ENCODE results near the gene AMOTL1. TPM values are rescaled to one million over a fixed set of nuclear protein-coding genes. Genes with fewer than 3 reads are reported as not detected.

Gene AMOTL1
- total RNA-seq, 4 donors from 2014 or later, result 32.0 to 67.6 (median 56.8) TPM

DNA sequence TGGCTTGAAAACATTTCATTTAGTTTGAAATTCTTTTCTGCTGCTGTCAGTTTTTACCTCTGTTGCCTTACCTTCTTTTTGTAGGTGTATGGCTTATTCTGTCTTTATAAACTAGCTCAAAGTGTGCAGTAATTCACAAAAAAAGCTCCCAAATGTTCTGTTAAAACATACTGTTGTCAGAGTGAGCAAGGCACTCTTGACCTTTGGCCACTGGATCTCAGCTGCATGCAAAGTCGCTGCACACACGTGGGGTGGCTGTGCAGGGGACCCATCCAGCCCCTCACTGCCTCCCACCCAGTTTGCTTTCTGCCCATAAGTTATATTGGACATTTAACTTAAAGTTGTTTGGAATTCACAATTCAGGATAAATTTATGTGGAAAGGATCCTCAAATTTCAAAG is 92.2 kb downstream of the AMOTL1 start:
- DNase-seq (ENCODE audit: low spot score), result no peak
- ATAC-seq (ENCODE audit: low FRiP score), result no peak
- TF ChIP-seq CTCF (IDR thresholded peaks at IDR 0.05), result no peak

- DNase-seq (ENCODE audit: low spot score) (no peak), ATAC-seq (ENCODE audit: low FRiP score) (no peak)
- no peak for TF ChIP-seq CTCF (IDR thresholded peaks at IDR 0.05)
Observed at GRCh38 chr11:94861306-94861845, 93.2 kb downstream of the AMOTL1 start.

- ATAC-seq (ENCODE audit: low FRiP score) (no peak), DNase-seq (ENCODE audit: low spot score) (no peak)
- TF ChIP-seq CTCF (IDR thresholded peaks at IDR 0.05), result no peak
Observed at GRCh38 chr11:94862926-94863880, 95.0 kb downstream of the AMOTL1 start.

DNA sequence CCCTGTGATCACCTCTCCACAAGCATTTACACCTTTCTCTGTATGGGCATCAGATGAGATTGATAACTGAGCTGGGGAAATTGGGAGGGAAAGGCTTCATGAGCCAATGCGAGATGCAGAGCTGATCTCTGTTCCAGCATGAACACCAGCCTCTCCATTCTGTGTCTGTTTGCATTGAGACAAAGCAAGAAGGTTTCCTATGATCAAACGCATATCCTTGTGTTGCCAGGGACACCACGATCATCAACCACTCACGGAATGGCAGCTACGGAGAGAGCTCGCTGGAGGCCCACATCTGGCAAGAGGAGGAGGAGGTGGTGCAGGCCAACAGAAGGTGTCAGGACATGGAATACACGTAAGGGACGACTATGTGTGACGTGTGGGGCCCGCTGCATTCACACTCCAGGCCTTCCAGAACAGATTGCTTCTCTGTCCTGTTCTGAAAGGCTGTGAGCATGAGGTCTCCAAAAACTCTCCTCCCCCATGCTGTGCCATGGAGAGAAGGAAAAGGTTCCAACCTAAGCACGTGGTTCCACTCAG is 96.4 kb downstream of the AMOTL1 start:
- DNase-seq (ENCODE audit: low spot score) (no peak), ATAC-seq (ENCODE audit: low FRiP score) (no peak)
- no peak for TF ChIP-seq CTCF (IDR thresholded peaks at IDR 0.05)

- TF ChIP-seq CTCF (IDR thresholded peaks at IDR 0.05), result no peak
- ATAC-seq (ENCODE audit: low FRiP score) (no peak), DNase-seq (ENCODE audit: low spot score) (no peak)
Observed at GRCh38 chr11:94866231-94866822, 98.2 kb downstream of the AMOTL1 start.

- ATAC-seq (ENCODE audit: low FRiP score), result no peak
- TF ChIP-seq CTCF (IDR thresholded peaks at IDR 0.05), result no peak
- DNase-seq (ENCODE audit: low spot score), result no peak
Observed at GRCh38 chr11:94866936-94867795, 99.0 kb downstream of the AMOTL1 start.
